Measurements from ENCODE around the gene CAPN2.

The CAPN2 gene

DNA sequence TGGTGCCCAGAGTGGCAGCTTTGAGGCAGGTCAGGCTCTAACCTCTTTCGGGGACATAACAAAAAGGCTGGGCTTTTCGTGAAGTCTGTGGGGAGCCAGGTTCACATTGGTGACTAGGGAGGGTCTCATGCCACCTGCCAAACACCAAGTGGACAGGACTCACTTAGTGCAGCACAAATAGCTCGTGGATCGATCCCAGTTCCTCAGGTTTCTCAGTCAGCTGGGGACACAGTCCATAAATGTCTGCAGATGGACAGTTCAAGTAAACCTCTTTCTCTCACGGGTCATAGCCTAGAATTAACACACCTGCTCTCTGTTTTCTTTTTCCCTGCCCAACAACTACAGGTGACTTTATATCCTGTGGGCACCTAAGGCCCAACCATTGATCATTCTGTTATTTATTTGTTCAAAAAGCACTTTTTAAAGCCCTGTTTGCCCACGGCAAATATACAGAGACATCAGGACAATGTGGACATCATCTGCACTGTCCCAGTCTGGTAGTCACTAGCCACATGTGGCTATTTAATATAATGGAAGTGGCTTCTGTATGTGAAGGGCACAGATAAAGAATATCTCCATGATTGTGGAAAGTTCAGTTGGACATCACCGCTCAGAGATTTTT lies 53.5 kb downstream of the CAPN2 start:
- no peak overlapping the region for H3K18ac ChIP-seq (ENCODE audit: low read length)
- H2BK12ac ChIP-seq (ENCODE audit: low read length) = no peak overlapping the region
- peak overlapping the region; percentile 14 for H3K27ac ChIP-seq (replicated peaks; ENCODE audit: low read length)
- no CpG with 5 or more reads among the region's 7 CpGs for WGBS, 2 donors (ENCODE audit: extremely low coverage in 2 of 2, insufficient read length in 2 of 2, insufficient replicate concordance in 1 of 2)
- peak overlapping the region; percentile 49 for H2BK5ac ChIP-seq (ENCODE audit: low read length)
- H3K4me1 ChIP-seq (ENCODE audit: control insufficient read depth in 2 of 2, insufficient read depth in 1 of 2, low read depth in 1 of 2, low read length in 2 of 2) = peaks cover 0 to 10% of the 10 kb centered on the region in 2 donors
- no peak overlapping the region for H4K8ac ChIP-seq (ENCODE audit: low read depth, low read length)
- H3K79me1 ChIP-seq (ENCODE audit: low read depth, low read length) = no peaks in the 10 kb centered on the region
- H3K14ac ChIP-seq (ENCODE audit: low read length) = no peak overlapping the region
- no peak overlapping the region for H3K4ac ChIP-seq (ENCODE audit: low read length)
- no peak overlapping the region for H3K4me3 ChIP-seq (ENCODE audit: low read length in 2 of 2)
- DNase-seq (ENCODE audit: low spot score) = no peak
- no peak overlapping the region for H2BK15ac ChIP-seq (ENCODE audit: low read length)
- no peaks in the 10 kb centered on the region for H3K9me3 ChIP-seq (replicated peaks in 1 of 2; ENCODE audit: control insufficient read depth in 2 of 2, insufficient read depth in 1 of 2, low read depth in 1 of 2, low read length in 2 of 2)
- no peak overlapping the region for H3K23ac ChIP-seq (ENCODE audit: low read depth, low read length, poor library complexity)
- H3K27me3 ChIP-seq (ENCODE audit: control insufficient read depth in 3 of 3, insufficient read depth in 3 of 3, low read depth in 1 of 3, low read length in 3 of 3) = no peaks in the 10 kb centered on the region
- H3K36me3 ChIP-seq (replicated peaks in 1 of 2; ENCODE audit: control insufficient read depth in 2 of 2, insufficient read depth in 2 of 2, low read length in 2 of 2) = peaks cover 13 to 76% of the 10 kb centered on the region in 2 donors
- no peak overlapping the region for H2BK120ac ChIP-seq (ENCODE audit: low read depth, low read length)
- H4K91ac ChIP-seq (ENCODE audit: low read depth, low read length, poor library complexity) = no peak overlapping the region
- no peak overlapping the region for H2AK5ac ChIP-seq (ENCODE audit: low read depth, low read length)
- no peak overlapping the region for H3K4me2 ChIP-seq (ENCODE audit: insufficient read depth, low read length, poor library complexity, severe bottlenecking)
- H2AFZ ChIP-seq (ENCODE audit: low read length) = no peak overlapping the region
- no peak overlapping the region for H3K9ac ChIP-seq (ENCODE audit: low read depth, low read length, poor library complexity)

DNA sequence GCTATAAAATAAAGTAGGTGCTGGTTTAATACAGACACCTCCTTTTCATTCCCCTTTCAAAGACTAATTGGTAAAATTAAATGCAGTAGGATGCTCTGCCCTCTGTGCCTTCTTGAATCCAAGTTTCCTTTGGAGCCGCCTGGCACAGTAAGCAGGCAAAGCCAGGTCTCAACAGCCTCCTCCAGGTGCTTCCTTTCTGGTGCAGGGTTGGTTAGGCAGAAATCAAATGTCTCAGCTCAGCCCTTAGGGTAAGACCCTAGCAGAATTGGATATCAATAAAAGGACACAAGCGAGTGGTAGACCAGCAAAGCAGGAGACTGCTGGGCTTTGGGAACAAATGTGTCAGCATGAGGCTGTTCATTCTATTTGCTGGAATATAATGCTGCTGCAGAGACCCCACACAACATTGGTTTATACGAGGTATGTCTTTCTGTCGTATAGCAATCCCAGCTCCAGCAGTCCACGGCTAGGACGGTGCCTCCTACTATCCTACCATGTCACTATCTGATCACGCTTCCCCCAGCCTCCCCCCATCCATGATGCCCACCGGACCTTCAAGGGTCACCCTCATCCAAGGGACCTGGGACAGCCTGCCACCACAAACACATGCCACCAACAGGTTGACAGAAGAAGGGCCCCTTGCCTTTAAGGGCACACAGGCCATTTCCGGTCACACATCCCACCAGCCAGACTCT lies 58.4 kb downstream of the CAPN2 start:
- Histone ChIP-seq H3K18ac (ENCODE audit: low read length) (no peak overlapping the region), H3K9me3 (replicated peaks in 1 of 2; ENCODE audit: control insufficient read depth in 2 of 2, insufficient read depth in 1 of 2, low read depth in 1 of 2, low read length in 2 of 2) (no peaks in the 10 kb centered on the region), H3K14ac (ENCODE audit: low read length) (no peak overlapping the region), H4K8ac (ENCODE audit: low read depth, low read length) (no peak overlapping the region), H2BK5ac (ENCODE audit: low read length) (no peak overlapping the region), H4K91ac (ENCODE audit: low read depth, low read length, poor library complexity) (no peak overlapping the region), H3K79me1 (ENCODE audit: low read depth, low read length) (no peaks in the 10 kb centered on the region), H3K27me3 (ENCODE audit: control insufficient read depth in 3 of 3, insufficient read depth in 3 of 3, low read depth in 1 of 3, low read length in 3 of 3) (no peaks in the 10 kb centered on the region), H2BK120ac (ENCODE audit: low read depth, low read length) (no peak overlapping the region), H3K4ac (ENCODE audit: low read length) (no peak overlapping the region), H3K4me1 (ENCODE audit: control insufficient read depth in 2 of 2, insufficient read depth in 1 of 2, low read depth in 1 of 2, low read length in 2 of 2) (peaks cover 3 to 19% of the 10 kb centered on the region in 2 donors), H3K23ac (ENCODE audit: low read depth, low read length, poor library complexity) (no peak overlapping the region), H2AK5ac (ENCODE audit: low read depth, low read length) (no peak overlapping the region), H3K9ac (ENCODE audit: low read depth, low read length, poor library complexity) (no peak overlapping the region), H3K36me3 (replicated peaks in 1 of 2; ENCODE audit: control insufficient read depth in 2 of 2, insufficient read depth in 2 of 2, low read length in 2 of 2) (peaks cover 16 to 78% of the 10 kb centered on the region in 2 donors), H2BK15ac (ENCODE audit: low read length) (no peak overlapping the region), H2AFZ (ENCODE audit: low read length) (no peak overlapping the region), H3K4me2 (ENCODE audit: insufficient read depth, low read length, poor library complexity, severe bottlenecking) (no peak overlapping the region), H2BK12ac (ENCODE audit: low read length) (no peak overlapping the region), H3K4me3 (ENCODE audit: low read length in 2 of 2) (no peak overlapping the region), H3K27ac (replicated peaks; ENCODE audit: low read length) (no peak overlapping the region)
- WGBS, 2 donors (ENCODE audit: extremely low coverage in 2 of 2, insufficient read length in 2 of 2, insufficient replicate concordance in 1 of 2) = no CpG with 5 or more reads among the region's 9 CpGs
- DNase-seq (ENCODE audit: low spot score) = no peak

DNA sequence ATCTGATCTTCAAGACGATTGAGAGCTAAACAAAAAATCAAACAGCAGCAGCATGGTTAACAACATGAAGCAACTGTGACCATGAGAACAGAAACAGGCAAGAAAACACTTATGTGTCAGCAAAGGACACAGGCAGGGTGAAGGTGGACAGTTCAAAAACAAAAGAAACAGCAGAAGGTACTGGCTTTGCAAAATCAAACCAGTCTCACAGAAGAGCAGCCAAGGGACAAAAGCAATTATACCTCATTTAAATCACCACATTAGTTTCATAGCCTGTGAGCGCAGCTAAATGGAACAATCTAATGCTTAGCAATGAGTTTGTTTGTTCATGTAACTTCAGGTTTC lies 59.1 kb downstream of the CAPN2 start:
- Histone ChIP-seq H4K91ac (ENCODE audit: low read depth, low read length, poor library complexity) (no peak overlapping the region), H3K4ac (ENCODE audit: low read length) (no peak overlapping the region), H3K9me3 (replicated peaks in 1 of 2; ENCODE audit: control insufficient read depth in 2 of 2, insufficient read depth in 1 of 2, low read depth in 1 of 2, low read length in 2 of 2) (no peaks in the 10 kb centered on the region), H3K14ac (ENCODE audit: low read length) (no peak overlapping the region), H2BK5ac (ENCODE audit: low read length) (no peak overlapping the region), H3K9ac (ENCODE audit: low read depth, low read length, poor library complexity) (no peak overlapping the region), H3K4me2 (ENCODE audit: insufficient read depth, low read length, poor library complexity, severe bottlenecking) (no peak overlapping the region), H3K27me3 (ENCODE audit: control insufficient read depth in 3 of 3, insufficient read depth in 3 of 3, low read depth in 1 of 3, low read length in 3 of 3) (no peaks in the 10 kb centered on the region), H2BK120ac (ENCODE audit: low read depth, low read length) (no peak overlapping the region), H4K8ac (ENCODE audit: low read depth, low read length) (no peak overlapping the region), H3K4me1 (ENCODE audit: control insufficient read depth in 2 of 2, insufficient read depth in 1 of 2, low read depth in 1 of 2, low read length in 2 of 2) (peaks cover 3 to 19% of the 10 kb centered on the region in 2 donors), H3K23ac (ENCODE audit: low read depth, low read length, poor library complexity) (no peak overlapping the region), H2BK12ac (ENCODE audit: low read length) (no peak overlapping the region), H3K18ac (ENCODE audit: low read length) (no peak overlapping the region), H2AFZ (ENCODE audit: low read length) (no peak overlapping the region), H3K4me3 (ENCODE audit: low read length in 2 of 2) (no peak overlapping the region), H3K27ac (replicated peaks; ENCODE audit: low read length) (peak overlapping the region; percentile 12), H2AK5ac (ENCODE audit: low read depth, low read length) (no peak overlapping the region), H2BK15ac (ENCODE audit: low read length) (no peak overlapping the region), H3K79me1 (ENCODE audit: low read depth, low read length) (no peaks in the 10 kb centered on the region), H3K36me3 (replicated peaks in 1 of 2; ENCODE audit: control insufficient read depth in 2 of 2, insufficient read depth in 2 of 2, low read length in 2 of 2) (peaks cover 21 to 78% of the 10 kb centered on the region in 2 donors)
- DNase-seq (ENCODE audit: low spot score) = no peak
- no CpG with 5 or more reads among the region's 2 CpGs for WGBS, 2 donors (ENCODE audit: extremely low coverage in 2 of 2, insufficient read length in 2 of 2, insufficient replicate concordance in 1 of 2)

DNA sequence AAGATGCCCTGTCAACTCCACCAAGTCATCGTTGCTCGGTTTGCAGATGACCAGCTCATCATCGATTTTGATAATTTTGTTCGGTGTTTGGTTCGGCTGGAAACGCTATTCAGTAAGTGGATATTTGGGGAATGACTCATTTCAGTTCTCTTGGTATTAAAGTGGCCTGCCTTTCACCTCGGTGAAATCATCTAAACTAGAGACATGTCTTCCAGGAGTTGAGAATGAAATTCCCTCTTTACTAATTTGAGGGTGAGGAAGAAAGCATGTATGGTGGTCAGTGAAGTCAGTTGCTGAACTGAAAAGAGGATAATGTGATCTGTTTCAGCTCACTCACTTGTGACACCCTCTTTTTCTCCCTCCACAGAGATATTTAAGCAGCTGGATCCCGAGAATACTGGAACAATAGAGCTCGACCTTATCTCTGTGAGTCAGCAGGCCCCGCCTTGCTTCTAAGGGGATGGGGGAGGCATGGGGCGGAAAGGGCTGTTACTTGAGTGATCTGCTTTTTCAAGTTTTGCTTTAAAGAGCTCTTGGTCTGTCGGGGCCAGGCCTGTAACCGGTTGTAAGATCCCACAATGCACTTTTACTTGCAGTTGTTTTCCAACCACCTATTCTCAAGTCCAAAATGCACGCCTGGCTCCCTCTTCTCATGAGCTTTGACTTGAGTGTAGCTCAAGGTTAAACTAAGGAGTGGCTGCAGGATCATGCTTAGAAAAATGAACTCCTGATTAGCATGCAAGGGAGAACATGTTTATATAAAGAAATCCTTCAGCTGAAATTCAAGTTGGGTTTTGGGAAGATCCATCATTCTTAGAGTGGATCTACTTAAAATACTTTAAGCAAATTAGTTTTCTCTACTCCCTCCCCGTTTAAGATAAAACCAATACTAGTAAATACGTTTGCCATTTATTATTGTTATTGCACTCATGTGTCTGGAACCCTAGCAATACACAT lies 59.8 kb downstream of the CAPN2 start:
- DNase-seq (ENCODE audit: low spot score) = no peak
- H2AFZ ChIP-seq (ENCODE audit: low read length) = no peak overlapping the region
- no peak overlapping the region for H2BK120ac ChIP-seq (ENCODE audit: low read depth, low read length)
- H3K9ac ChIP-seq (ENCODE audit: low read depth, low read length, poor library complexity) = no peak overlapping the region
- no peak overlapping the region for H2BK15ac ChIP-seq (ENCODE audit: low read length)
- H2BK5ac ChIP-seq (ENCODE audit: low read length) = no peak overlapping the region
- no peak overlapping the region for H2BK12ac ChIP-seq (ENCODE audit: low read length)
- no peaks in the 10 kb centered on the region for H3K9me3 ChIP-seq (replicated peaks in 1 of 2; ENCODE audit: control insufficient read depth in 2 of 2, insufficient read depth in 1 of 2, low read depth in 1 of 2, low read length in 2 of 2)
- H3K4me1 ChIP-seq (ENCODE audit: control insufficient read depth in 2 of 2, insufficient read depth in 1 of 2, low read depth in 1 of 2, low read length in 2 of 2) = peaks cover 3 to 19% of the 10 kb centered on the region in 2 donors
- H2AK5ac ChIP-seq (ENCODE audit: low read depth, low read length) = no peak overlapping the region
- peaks cover 22 to 84% of the 10 kb centered on the region in 2 donors for H3K36me3 ChIP-seq (replicated peaks in 1 of 2; ENCODE audit: control insufficient read depth in 2 of 2, insufficient read depth in 2 of 2, low read length in 2 of 2)
- no peak overlapping the region for H3K4ac ChIP-seq (ENCODE audit: low read length)
- no peak overlapping the region for H3K23ac ChIP-seq (ENCODE audit: low read depth, low read length, poor library complexity)
- no peak overlapping the region for H3K4me3 ChIP-seq (ENCODE audit: low read length in 2 of 2)
- H3K27me3 ChIP-seq (ENCODE audit: control insufficient read depth in 3 of 3, insufficient read depth in 3 of 3, low read depth in 1 of 3, low read length in 3 of 3) = no peaks in the 10 kb centered on the region
- H4K91ac ChIP-seq (ENCODE audit: low read depth, low read length, poor library complexity) = no peak overlapping the region
- no peak overlapping the region for H4K8ac ChIP-seq (ENCODE audit: low read depth, low read length)
- H3K79me1 ChIP-seq (ENCODE audit: low read depth, low read length) = no peaks in the 10 kb centered on the region
- WGBS, 2 donors (ENCODE audit: extremely low coverage in 2 of 2, insufficient read length in 2 of 2, insufficient replicate concordance in 1 of 2) = no CpG with 5 or more reads among the region's 16 CpGs
- peak overlapping the region; percentile 17 for H3K27ac ChIP-seq (replicated peaks; ENCODE audit: low read length)
- no peak overlapping the region for H3K14ac ChIP-seq (ENCODE audit: low read length)
- H3K18ac ChIP-seq (ENCODE audit: low read length) = no peak overlapping the region
- no peak overlapping the region for H3K4me2 ChIP-seq (ENCODE audit: insufficient read depth, low read length, poor library complexity, severe bottlenecking)

Data from neuronal stem cell (in vitro differentiated cells).